HG02884 (cell line): Measurements from ENCODE around the gene LRP6.
"Not testable (repeated sequence)": the region's sequence is repeated elsewhere in the genome, so short reads cannot be mapped to it uniquely, and the experiment has no call there.

Experiments
- ATAC-seq: cut with Tn5 transposase; IDR thresholded peaks from one replicate; pipeline ENCODE4 v1.9.1; 2021; ENCODE audit warnings: mild to moderate bottlenecking, moderate library complexity; ENCODE audit not compliant: unreplicated experiment

LRP6 gene

DNA sequence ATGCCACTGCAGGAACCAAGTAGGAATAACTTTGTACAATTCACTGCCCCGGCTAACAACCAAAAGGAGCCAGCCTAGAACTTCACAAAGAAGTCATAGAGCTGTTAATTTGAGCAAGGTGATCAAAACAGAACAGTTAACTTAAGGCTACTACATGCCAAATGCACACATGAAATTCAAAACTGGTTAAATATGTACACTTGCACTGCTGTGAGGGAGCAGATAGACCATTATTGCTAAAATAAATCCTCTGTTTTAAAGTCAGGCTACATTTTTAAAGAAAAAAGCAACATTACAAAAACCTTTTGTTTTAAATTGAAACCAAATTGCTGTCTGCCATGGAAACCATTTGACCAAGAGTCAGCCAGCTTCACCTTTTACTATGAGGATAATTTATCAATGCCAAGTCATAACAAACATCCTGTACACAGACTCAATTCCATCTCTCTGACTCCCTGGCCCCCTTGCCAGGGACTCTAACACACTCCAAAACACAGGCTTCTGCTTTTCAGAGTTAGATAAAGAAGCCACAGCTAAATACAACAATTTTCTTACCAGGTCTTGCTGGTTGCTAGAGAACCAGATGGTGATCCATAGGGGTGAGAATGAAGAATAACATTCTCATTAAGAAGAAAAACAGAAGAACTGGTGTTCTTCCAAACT lies 84.0 kb downstream of the LRP6 start:
- ATAC-seq, result no peak

- ATAC-seq, result no peak
Observed at GRCh38 chr12:12181511-12181910, 85.3 kb downstream of the LRP6 start.

- no peak for ATAC-seq
Observed at GRCh38 chr12:12180575-12180974, 86.3 kb downstream of the LRP6 start.

DNA sequence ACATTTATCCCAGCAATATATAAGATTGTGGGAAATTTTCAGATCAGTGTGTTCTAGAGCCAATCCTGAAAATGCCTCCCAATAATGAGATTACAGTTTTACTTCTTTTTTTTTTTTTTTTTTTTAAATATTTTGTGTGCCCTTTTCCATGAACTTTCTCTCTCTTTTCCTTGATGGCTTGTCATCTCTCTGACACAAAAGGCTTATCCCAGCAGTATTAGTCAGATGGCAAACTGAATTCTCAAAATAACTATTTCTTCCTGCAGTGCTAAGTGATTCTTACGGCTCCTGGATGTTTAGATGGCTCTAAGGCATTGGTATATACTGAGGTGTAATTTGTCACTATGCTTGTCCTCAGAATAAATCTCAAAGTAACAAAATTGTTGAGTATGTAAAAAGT lies 86.7 kb downstream of the LRP6 start:
- ATAC-seq, result no peak

DNA sequence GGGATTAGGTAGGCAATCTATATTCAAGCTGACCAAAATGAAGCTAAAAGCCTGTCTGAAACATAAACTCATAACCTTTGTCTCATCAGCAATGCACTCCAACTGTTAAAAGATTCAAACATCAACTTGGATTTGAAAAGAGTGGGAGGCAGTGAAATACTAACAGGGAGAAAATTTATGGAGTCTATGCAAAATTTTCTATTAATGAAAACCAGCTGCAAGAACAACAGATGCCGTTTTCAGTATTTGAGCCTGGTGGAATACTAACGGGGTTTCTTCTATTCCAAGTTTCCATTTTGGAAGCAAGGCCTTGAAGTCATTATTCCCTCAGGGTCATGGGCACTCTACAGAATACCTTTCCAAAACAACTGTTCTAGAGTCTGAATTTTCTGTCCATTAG lies 88.3 kb downstream of the LRP6 start:
- ATAC-seq, result no peak

DNA sequence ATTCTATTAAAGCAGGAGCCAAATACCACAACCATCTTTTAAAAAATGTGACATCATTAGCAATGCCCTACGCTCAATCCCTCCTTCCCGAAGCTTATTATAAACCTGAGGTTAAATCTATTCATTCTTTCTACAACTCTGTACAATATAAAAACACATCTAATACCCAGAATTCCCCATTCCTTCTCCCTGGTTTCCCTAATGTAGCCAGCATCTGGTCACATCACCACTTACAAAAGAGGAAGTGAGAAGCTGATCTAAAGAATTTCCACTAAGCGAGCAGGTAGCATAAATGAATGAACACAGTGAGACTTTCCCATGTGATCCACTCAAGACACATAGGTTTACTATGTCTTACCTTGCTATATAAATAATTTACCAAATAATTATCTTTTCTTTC lies 90.4 kb downstream of the LRP6 start:
- peak; percentile 54 for ATAC-seq

- peak; percentile 78 for ATAC-seq
Observed at GRCh38 chr12:12171991-12172511, 94.8 kb downstream of the LRP6 start.

GRCh38 chr12:12167847-12168246 lies 99.0 kb downstream of the LRP6 start:
- no peak for ATAC-seq

GRCh38 chr12:12166751-12167150 lies 100.1 kb downstream of the LRP6 start:
- no peak for ATAC-seq

- no peak for ATAC-seq
Observed at GRCh38 chr12:12159988-12160387, 106.9 kb downstream of the LRP6 start.

DNA sequence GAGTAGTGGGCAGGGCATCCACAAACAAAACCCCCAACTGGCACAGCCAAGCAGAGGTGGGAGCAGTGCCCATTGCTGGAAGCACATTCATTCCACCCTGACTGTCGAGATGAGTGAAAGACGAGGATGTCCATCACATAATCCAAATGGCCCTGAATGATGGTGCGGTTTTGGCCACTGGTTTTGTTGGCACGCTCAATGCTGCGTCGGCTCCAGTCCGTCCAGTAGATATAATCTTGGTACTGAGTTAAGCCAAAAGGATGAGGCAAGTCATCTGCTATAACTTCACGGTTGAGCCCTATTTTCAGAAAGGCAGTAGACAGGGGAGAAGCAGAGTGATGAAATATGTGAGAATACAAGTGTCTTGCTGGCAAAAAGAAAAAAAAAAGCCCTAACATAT lies 108.0 kb downstream of the LRP6 start:
- no peak for ATAC-seq

GRCh38 chr12:12157424-12157823 lies 109.4 kb downstream of the LRP6 start:
- ATAC-seq, result no peak

DNA sequence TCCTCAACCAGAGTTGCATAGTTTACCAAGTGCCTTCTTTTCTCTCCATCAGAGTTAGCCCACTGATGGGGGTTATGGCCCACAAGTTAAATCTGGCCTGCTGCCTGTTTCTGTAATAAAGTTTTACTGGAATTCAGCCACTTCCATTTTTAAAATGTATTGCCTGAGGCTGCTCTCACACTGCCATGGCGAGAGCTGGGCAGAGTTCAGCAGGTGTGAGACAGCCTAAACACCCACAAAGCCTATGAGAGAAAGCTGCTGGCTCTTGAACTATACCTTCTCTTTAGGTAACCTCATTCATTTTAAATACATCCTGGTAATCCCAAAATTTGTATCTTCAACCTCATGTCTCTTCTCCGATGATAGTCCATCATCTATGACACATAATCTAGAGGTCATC lies 110.0 kb downstream of the LRP6 start:
- no peak for ATAC-seq

DNA sequence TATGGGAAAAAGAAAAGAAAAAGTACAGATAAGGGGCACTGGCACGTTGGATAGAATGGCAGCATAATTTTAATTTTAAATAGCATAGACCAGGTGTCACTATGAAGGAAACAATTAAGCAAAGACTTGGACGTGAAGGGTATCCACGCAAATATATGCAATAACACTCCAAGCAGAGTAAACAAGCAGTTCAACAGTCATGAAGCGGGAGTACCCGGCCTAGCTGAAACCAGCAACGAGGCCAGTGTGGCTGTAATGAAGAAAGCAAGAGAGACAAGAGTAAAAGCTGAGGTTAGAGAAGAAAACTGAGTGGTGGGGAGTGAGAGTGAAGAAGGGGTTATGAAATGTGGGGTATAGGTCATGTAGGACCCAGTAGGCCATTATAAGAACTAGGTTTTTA lies 110.7 kb downstream of the LRP6 start:
- no peak for ATAC-seq

DNA sequence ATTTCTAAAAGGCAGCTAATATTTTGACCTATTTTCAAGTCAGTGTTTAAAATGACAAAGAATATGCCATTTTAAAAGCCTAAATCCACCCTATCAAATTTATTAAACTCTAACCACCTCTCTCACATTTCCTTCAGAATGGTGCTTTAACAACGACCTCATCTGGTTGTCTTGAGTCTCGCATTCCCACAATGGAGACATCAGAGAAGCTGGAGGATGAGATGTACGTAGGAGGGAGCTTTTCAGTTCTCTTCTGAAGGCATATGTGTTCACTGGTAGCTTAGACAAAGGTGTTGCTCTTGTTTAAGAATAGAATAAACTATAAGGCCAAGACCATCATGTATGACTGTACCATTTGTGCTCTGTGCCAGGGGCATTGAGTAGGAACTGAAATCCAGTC lies 113.2 kb downstream of the LRP6 start:
- ATAC-seq, result no peak

- ATAC-seq, result no peak
Observed at GRCh38 chr12:12147111-12147510, 119.7 kb downstream of the LRP6 start.

GRCh38 chr12:12144531-12144930 lies 122.3 kb downstream of the LRP6 start:
- not testable (repeated sequence) for ATAC-seq

DNA sequence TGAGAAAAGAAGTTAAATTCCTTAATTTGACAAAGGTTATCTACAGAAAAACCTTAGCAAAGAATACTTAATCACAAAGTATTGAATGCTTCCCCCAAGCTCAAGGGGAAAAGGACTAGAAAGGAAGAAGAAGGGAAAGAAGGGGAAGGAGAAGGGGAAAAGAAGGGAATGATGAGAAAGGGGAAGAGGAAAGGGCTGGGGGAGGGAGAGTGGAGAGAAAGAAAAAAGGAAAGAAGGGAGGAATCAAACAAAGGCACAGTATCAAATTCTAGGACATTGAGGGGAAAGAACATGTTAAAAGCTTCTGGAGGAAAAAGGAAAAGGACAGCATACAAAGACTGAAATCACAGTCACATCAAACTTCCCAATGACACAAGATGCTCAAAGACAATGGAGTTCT lies 125.8 kb downstream of the LRP6 start:
- ATAC-seq, result no peak

DNA sequence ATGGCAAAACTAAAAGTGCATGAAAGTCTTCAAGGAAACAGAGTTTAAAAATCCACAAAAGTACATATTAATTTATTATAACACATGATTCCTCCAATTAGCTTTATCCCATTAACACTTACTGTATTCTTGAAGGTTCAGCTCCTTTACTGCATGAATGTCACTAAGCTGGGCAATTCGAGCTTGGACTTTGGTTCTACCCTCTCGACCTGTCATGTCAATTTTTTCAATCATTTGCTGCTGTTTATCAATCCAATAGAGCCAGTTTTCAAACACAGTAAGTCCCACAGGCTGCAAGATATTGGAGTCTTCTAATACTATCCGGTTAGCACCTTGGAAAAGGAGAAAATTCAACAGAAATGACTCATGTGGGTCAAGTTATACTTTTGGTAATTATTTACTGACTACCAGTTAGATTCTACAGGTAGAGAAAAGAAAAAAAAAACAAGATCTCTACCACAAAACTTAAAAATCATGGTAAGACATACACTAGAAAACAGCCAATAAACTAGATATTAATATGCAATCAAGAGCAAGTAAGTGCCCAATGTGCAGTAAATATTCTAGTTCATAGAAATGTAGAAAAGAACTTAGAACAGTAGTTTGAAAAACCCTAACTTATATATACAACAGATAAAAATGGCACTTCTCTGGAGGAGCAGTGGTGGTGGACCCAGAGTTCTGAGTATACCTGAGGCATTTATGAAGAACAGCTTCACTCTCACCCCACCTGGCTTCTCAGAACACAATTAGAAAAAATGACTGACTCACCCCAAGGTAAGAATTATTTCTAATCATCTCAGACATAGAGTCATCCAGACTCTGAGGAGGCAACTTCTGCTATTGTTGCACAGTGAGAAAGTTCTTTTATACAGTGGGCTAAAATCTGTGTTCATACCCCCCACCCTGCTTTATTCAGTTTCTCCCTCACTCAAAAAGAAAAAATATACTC lies 128.4 kb downstream of the LRP6 start:
- no peak for ATAC-seq

DNA sequence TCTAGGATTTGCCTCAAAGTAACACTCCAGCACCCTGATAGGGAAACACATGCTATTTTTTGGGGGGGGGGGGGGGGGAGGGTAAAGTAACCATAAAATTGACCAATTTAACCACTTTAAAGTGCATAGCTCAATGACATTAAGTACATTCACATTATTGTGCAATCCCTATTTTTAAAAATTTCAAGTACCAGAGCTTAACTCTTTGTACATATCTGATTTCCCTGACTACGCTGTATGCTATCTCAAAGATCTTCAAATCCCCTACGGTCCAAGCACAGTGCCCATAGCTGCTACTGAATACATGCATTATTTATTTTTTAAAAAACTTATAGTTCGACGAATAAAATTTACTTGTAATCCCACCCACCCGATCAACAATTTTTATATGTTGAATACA lies 133.1 kb downstream of the LRP6 start:
- no peak for ATAC-seq

GRCh38 chr12:12133259-12133658 lies 133.6 kb downstream of the LRP6 start:
- no peak for ATAC-seq

- no peak for ATAC-seq
Observed at GRCh38 chr12:12128670-12129069, 138.2 kb downstream of the LRP6 start.
